SK-N-MC (cell line): ENCODE results near the gene DNLZ.

Experiments used
- EZH2 ChIP-seq: fragments of 200-600 bp; sonication (generic); IDR thresholded peaks from one replicate; pipeline ENCODE4 v1.6.1; 2017; ENCODE audit warnings: antibody characterized with exemption
- FOXP2 ChIP-seq: optimal IDR thresholded peaks from 2 replicates; pipeline ENCODE3; 2011; ENCODE audit warnings: mild to moderate bottlenecking, moderate library complexity; ENCODE audit not compliant: insufficient read depth; ENCODE audit errors: extremely low read length, control extremely low read depth
- POLR2AphosphoS5 ChIP-seq: IDR thresholded peaks from 2 replicates; pipeline ENCODE4 v1.6.1; 2012; ENCODE audit warnings: mild to moderate bottlenecking, low read depth, low read length, borderline replicate concordance

- TF ChIP-seq EZH2, result no peak
- TF ChIP-seq POLR2AphosphoS5, result no peak
- TF ChIP-seq FOXP2, result no peak
Measured at GRCh38 chr9:136395345-136396218, 32.0 kb upstream of the DNLZ start.
